BLaER1 treated with 17β-estradiol and CSF1 and Interleukin-3, amounts not matched to agents 10 nM and 100 nM (cell line): ENCODE measurements around the gene BRF1.
A peak's percentile ranks its signal among the peaks of the same experiment; 100 is the strongest.

ENCODE experiments used
- H3K27ac ChIP-seq, 11 experiments: shearing (Covaris generic); formaldehyde crosslinking; 2 replicates each; pipeline ENCODE4 v1.8.1; 2022
- H3K27me3 ChIP-seq, 11 experiments: shearing (Covaris generic); formaldehyde crosslinking; 2 replicates each; pipeline ENCODE4 v1.8.1; 2022
- H3K36me3 ChIP-seq, 11 experiments: shearing (Covaris generic); formaldehyde crosslinking; 2 replicates each; pipeline ENCODE4 v1.8.1; 2022
- H3K4me1 ChIP-seq, 10 experiments: shearing (Covaris generic); formaldehyde crosslinking; 2 replicates each; pipeline ENCODE4 v1.8.1; 2022
- H3K4me2 ChIP-seq, 11 experiments: shearing (Covaris generic); formaldehyde crosslinking; 2 replicates each; pipeline ENCODE4 v1.8.1; 2022
- H3K4me3 ChIP-seq, 10 experiments: shearing (Covaris generic); formaldehyde crosslinking; 2 replicates each; pipeline ENCODE4 v1.8.1; 2022
- H3K9ac ChIP-seq, 11 experiments: shearing (Covaris generic); formaldehyde crosslinking; 2 replicates each; pipeline ENCODE4 v1.8.1; 2022
- H3K9me3 ChIP-seq, 11 experiments: shearing (Covaris generic); formaldehyde crosslinking; replicated peaks in 1 of 11; 2 replicates each; pipeline ENCODE4 v1.8.1; 2022
- H4K20me1 ChIP-seq, 11 experiments: shearing (Covaris generic); formaldehyde crosslinking; 2 replicates each; pipeline ENCODE4 v1.8.1; 2022
- Cebpa-rat ChIP-seq, 11 experiments: shearing (Covaris generic); IDR thresholded peaks; 2 replicates each; pipeline ENCODE4 v1.8.1; 2022

Gene BRF1

DNA sequence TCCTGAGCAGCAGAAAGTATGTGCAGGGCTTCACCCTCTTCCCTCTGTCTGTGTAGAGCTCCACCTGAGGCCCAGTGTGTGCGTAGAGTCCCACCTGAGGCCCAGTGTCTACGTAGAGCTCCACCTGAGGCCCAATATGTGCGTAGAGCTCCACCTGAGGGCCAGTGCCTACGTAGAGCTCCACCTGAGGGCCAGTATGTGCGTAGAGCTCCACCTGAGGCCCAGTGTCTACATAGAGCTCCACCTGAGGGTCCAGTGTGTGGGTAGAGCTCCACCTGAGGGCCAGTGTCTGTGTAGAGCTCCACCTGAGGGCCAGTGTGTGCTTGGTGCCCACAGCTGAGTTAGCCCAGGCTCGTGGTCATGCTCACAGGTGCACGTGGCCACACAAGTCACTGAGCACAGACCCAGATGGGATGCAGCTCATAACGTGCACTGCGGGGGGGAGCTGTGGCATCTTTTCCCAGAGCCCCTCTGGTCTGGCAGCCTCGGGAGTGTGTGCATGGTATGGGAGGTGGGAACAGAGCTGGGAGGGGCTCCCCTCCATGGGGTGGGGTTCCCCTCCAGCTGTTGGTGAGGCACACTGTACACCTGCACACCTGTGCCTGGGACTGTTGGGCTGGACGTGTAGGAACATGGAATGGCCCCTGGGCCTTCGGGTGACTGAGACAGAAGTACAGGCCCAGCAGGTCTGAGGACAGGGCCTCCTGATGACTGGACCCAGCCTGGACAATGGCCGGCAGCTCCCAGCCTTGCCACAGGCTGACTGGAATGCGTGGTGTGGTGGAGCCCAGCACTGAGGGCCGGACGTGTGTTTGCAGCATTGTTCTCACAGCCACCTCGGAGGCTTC is 33.8 kb upstream of the BRF1 start:
- peaks cover 0 to 15% (median 0%) of the 10 kb centered on the region in 11 experiments; a peak in 4 of 22 replicates for H3K9me3 ChIP-seq
- peaks cover 0 to 22% (median 0%) of the 10 kb centered on the region in 11 experiments; a peak in 7 of 22 replicates for H3K36me3 ChIP-seq
- H3K4me1 ChIP-seq = peaks cover 61 to 100% (median 94%) of the 10 kb centered on the region in 10 experiments
- peak overlapping the region in 9 of 11 experiments; percentile 77 to 96 (median 90); a peak in 14 of 22 replicates for H3K4me2 ChIP-seq
- H3K27ac ChIP-seq = no peak overlapping the region
- peaks cover 86 to 100% (median 99%) of the 10 kb centered on the region in 11 experiments for H4K20me1 ChIP-seq
- no peak for TF ChIP-seq Cebpa-rat (IDR thresholded peaks at IDR 0.05)
- H3K4me3 ChIP-seq = no peak overlapping the region
- no peak overlapping the region for H3K9ac ChIP-seq
- H3K27me3 ChIP-seq = no peaks in the 10 kb centered on the region

DNA sequence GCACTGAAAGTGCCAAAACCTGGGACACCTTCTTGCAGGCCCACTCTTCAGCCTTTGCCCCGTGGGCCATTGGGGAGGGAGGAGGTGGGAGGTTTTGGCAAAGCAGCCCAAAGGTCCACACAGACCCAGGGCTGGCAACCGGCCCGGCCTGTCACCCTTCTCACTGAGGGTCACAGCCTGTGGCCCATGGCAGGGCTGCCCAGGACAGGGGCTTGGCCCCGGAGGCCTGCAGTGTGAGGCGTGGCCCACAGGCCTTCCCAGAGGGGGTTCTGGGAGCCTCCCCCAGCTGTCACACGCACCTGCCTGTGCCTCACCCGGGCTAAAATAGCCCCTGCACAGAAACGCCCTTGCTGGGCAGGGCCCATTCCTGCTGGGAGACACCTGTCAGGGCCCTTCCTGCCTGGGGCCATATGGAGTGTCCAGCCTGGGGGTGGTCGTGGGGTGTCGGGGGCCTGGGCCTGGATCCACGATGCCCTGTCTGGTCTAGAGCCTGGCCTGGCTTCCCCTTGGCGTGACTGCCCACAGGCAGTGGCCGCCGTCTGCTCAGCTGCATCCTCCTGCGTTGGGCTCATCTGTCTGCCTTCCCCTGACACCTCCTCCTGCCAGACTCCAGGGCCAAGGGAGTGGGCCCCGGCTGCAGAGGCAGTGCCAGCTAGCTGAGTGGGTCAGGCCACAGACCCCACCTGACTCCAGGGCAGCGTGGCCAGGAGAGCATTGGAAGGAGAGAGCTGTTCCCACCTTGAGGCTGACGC is 33.0 kb upstream of the BRF1 start:
- H4K20me1 ChIP-seq = peaks cover 87 to 100% (median 100%) of the 10 kb centered on the region in 11 experiments
- TF ChIP-seq Cebpa-rat (IDR thresholded peaks at IDR 0.05) = no peak
- no peak overlapping the region for H3K27ac ChIP-seq
- H3K4me3 ChIP-seq = no peak overlapping the region
- peak overlapping the region in 2 of 11 experiments; percentile 3 to 18; a peak in 4 of 22 replicates for H3K9ac ChIP-seq
- H3K9me3 ChIP-seq = peaks cover 0 to 15% (median 0%) of the 10 kb centered on the region in 11 experiments; a peak in 4 of 22 replicates
- peak overlapping the region; percentile 77 to 96 (median 90) for H3K4me2 ChIP-seq
- peaks cover 0 to 22% (median 0%) of the 10 kb centered on the region in 11 experiments; a peak in 7 of 22 replicates for H3K36me3 ChIP-seq
- H3K27me3 ChIP-seq = no peaks in the 10 kb centered on the region
- peaks cover 69 to 100% (median 97%) of the 10 kb centered on the region in 10 experiments for H3K4me1 ChIP-seq

DNA sequence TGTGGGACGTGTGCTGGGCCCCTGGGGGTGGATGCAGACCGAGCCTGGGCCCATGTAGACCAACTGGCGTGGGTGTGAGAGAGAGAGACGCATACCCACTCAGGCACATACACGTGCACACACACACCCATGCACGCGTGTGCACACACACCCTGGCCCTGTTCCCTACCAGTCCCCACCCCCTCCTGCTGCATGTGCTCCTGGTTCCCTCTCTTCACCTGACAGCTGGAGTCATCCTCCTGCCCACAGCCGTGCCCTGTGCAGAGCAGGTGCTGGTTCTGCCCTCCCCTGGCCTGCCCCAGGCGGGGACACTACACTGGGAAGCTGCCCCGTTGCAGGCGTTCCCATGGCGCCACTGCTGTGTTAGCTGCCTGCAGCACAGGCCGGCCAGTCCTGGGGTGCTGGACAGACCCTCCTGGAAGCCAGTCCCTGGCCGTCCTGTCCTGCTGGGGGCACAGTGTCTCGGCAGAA is 32.3 kb upstream of the BRF1 start:
- Histone ChIP-seq H3K4me3 (no peak overlapping the region; a peak in 1 of 20 replicates), H3K27me3 (no peaks in the 10 kb centered on the region), H3K4me1 (peaks cover 70 to 100% (median 97%) of the 10 kb centered on the region in 10 experiments), H3K9me3 (peaks cover 0 to 15% (median 0%) of the 10 kb centered on the region in 11 experiments; a peak in 4 of 22 replicates), H3K27ac (0 out of 22 replicates have a peak overlapping the region, but pooled peaks of 1 of the 11 experiments have one; percentile 5), H3K4me2 (peak overlapping the region; percentile 77 to 96 (median 90)), H3K36me3 (peaks cover 0 to 22% (median 0%) of the 10 kb centered on the region in 11 experiments; a peak in 7 of 22 replicates), H4K20me1 (peaks cover 87 to 100% (median 100%) of the 10 kb centered on the region in 11 experiments), H3K9ac (peak overlapping the region in 6 of 11 experiments; percentile 2 to 58 (median 44); a peak in 7 of 22 replicates)
- no peak for TF ChIP-seq Cebpa-rat (IDR thresholded peaks at IDR 0.05)

DNA sequence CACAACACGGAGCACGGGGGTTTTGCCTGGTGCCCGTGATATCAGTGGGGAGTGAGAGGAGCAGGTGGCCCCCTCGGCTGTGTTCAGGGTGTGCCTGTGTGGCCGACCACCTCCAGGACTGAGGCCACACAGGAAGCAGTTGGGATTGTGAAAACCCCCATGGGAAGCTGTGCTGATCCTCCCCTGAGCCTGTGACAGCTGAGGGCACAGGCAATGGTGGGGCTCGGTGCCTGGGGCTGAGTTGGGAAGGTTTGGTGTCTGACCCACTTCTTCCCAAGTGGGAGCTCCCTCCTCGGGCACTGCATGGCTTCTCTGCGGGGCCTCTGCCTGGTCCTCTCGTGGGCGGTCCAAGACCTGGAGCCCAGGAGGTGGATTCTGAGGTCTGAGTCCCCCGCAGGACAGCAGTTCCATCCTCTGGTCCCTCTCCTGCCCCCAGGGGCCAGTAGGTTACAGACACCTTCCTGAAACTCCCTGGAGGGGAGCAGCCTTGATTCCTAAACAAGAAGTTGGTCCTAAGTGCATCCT is 31.6 kb upstream of the BRF1 start:
- Histone ChIP-seq H3K27ac (peak overlapping the region in 3 of 11 experiments; percentile 2 to 22 (median 5); a peak in 2 of 22 replicates), H4K20me1 (peaks cover 87 to 100% (median 100%) of the 10 kb centered on the region in 11 experiments), H3K27me3 (no peaks in the 10 kb centered on the region), H3K9ac (peak overlapping the region in 9 of 11 experiments; percentile 2 to 58 (median 32); a peak in 13 of 22 replicates), H3K4me1 (peaks cover 70 to 100% (median 97%) of the 10 kb centered on the region in 10 experiments), H3K4me3 (peak overlapping the region in 1 of 10 experiments; percentile 19; a peak in 1 of 20 replicates), H3K36me3 (peaks cover 0 to 22% (median 0%) of the 10 kb centered on the region in 11 experiments; a peak in 7 of 22 replicates), H3K9me3 (peaks cover 0 to 15% (median 0%) of the 10 kb centered on the region in 11 experiments; a peak in 4 of 22 replicates), H3K4me2 (peak overlapping the region; percentile 77 to 96 (median 90))
- no peak for TF ChIP-seq Cebpa-rat (IDR thresholded peaks at IDR 0.05)

DNA sequence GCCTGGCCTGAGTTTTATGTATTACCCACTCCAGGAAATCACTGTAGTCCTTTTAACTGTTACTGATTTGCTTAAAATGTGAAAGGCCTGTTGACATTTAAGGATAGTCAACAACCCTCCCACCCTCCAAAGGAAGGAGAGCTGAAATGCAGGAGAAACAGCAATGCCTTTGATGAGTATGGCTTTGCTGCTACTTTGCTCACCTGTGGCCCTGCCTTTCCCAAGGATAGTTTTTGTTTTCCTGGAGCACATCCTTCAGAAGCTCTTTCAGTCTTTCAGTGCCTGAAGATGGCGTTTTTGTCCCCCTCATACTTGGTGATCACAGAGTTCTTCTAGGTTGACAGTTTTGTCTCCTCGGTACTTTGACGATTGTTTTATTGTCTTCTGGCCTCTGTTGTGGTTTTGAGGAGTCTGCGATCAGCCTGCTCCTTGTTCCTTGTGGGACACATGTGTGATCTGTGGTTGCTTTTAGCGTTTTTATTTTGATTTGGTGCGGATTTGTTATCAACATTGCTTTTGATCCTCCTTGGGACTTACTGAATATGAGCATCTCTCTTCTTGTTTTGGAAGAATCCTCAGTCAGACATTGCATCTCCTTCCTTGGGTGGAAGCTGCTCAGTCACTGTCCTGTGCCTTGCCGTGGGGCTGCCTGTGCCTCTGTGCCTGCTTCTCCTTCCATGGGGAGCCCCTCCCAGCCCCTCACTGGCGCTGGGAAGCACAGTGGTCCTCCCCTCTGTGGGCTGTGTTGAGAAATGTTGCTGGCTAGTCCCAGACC is 31.0 kb upstream of the BRF1 start:
- no peak for TF ChIP-seq Cebpa-rat (IDR thresholded peaks at IDR 0.05)
- H3K4me1 ChIP-seq = peaks cover 70 to 100% (median 99%) of the 10 kb centered on the region in 10 experiments
- H3K9ac ChIP-seq = peak overlapping the region in 9 of 11 experiments; percentile 2 to 58 (median 32); a peak in 12 of 22 replicates
- H3K4me3 ChIP-seq = no peak overlapping the region
- peak overlapping the region in 3 of 11 experiments; percentile 2 to 22 (median 5); a peak in 2 of 22 replicates for H3K27ac ChIP-seq
- H3K9me3 ChIP-seq = peaks cover 0 to 15% (median 0%) of the 10 kb centered on the region in 11 experiments; a peak in 4 of 22 replicates
- H3K27me3 ChIP-seq = no peaks in the 10 kb centered on the region
- H4K20me1 ChIP-seq = peaks cover 87 to 100% (median 100%) of the 10 kb centered on the region in 11 experiments
- peak overlapping the region; percentile 77 to 96 (median 90) for H3K4me2 ChIP-seq
- H3K36me3 ChIP-seq = peaks cover 0 to 18% (median 0%) of the 10 kb centered on the region in 11 experiments; a peak in 7 of 22 replicates

DNA sequence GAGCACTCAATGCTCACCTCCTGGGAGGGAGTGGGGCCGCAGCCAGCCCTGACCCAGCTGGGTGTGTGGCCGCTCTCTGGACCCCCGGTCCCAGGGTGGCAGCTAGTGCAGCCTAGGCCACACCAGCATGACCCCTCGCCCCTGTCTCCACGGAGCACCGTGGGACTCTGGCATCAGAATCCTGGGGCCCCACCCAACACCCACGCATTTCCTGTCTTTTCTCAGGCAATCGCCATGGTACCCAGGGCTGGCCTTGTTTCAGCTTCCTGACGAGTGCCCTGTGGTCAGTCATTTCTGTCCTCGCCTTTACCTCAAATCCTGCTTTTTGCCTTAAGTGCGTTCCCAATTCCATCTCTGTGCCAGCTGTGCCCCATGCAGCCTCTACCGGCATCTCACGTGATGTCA is 29.7 kb upstream of the BRF1 start:
- Histone ChIP-seq H3K36me3 (peaks cover 0 to 7% (median 0%) of the 10 kb centered on the region in 11 experiments; a peak in 3 of 22 replicates), H3K27me3 (no peaks in the 10 kb centered on the region), H3K4me1 (peaks cover 75 to 100% (median 99%) of the 10 kb centered on the region in 10 experiments), H3K4me2 (peak overlapping the region; percentile 77 to 95 (median 88)), H3K9me3 (peaks cover 0 to 15% (median 0%) of the 10 kb centered on the region in 11 experiments; a peak in 4 of 22 replicates), H3K27ac (peak overlapping the region in 4 of 11 experiments; percentile 9 to 48 (median 23); a peak in 4 of 22 replicates), H3K4me3 (peak overlapping the region in 1 of 10 experiments; percentile 2; a peak in 2 of 20 replicates), H4K20me1 (peaks cover 87 to 100% (median 100%) of the 10 kb centered on the region in 11 experiments), H3K9ac (peak overlapping the region in 2 of 11 experiments; percentile 11 to 40; a peak in 3 of 22 replicates)
- no peak for TF ChIP-seq Cebpa-rat (IDR thresholded peaks at IDR 0.05)
